Keratinocyte (primary cell): ENCODE results near the gene FAM114A1. TPM values are rescaled to one million over a fixed set of nuclear protein-coding genes. Genes with fewer than 3 reads are reported as not detected.

Source experiments
- DNase-seq: peaks from one replicate; pipeline ENCODE4 v3.0.0-alpha.2; 2011; ENCODE audit warnings: low read depth, missing footprints, low spot score
- FAIRE-seq: peaks from 2 replicates; lab custom pipeline; 2011; peaks lifted over from hg19 to GRCh38; lab: Jason Lieb, UNC
- H2AFZ ChIP-seq: 2 replicates; pipeline ENCODE4 v1.6.0; 2012; ENCODE audit warnings: low read length, control low read depth, inconsistent platforms; ENCODE audit not compliant: control insufficient read depth
- H3K27ac ChIP-seq: 2 replicates; pipeline ENCODE4 v1.5.1; 2011; ENCODE audit warnings: low read length; ENCODE audit not compliant: control insufficient read depth, insufficient read depth
- H3K27me3 ChIP-seq: 3 replicates; pipeline ENCODE4 v1.6.0; 2011; ENCODE audit warnings: low read length; ENCODE audit not compliant: control insufficient read depth, insufficient read depth; ENCODE audit errors: extremely low read depth
- H3K36me3 ChIP-seq, 2 experiments: 2 replicates in 1 of 2; 3 replicates in 1 of 2; pipeline ENCODE4 v1.5.1; 2011; ENCODE audit warnings: low read length in 2 of 2, mild to moderate bottlenecking in 1 of 2; ENCODE audit not compliant: control insufficient read depth in 2 of 2, insufficient read depth in 2 of 2; ENCODE audit errors: extremely low read depth in 1 of 2
- H3K4me1 ChIP-seq: 3 replicates; pipeline ENCODE4 v1.5.1; 2011; ENCODE audit warnings: low read length; ENCODE audit not compliant: control insufficient read depth, insufficient read depth; ENCODE audit errors: extremely low read depth
- H3K4me2 ChIP-seq: 3 replicates; pipeline ENCODE4 v1.6.0; 2011; ENCODE audit warnings: low read depth, low read length; ENCODE audit not compliant: control insufficient read depth, insufficient read depth; ENCODE audit errors: extremely low read depth
- H3K4me3 ChIP-seq, 3 experiments: fragments of 200-600 bp in 1 of 3; sonication (generic) in 1 of 3; 2 replicates in 2 of 3; 3 replicates in 1 of 3; pipeline ENCODE4 v1.5.1; 2011 to 2016; ENCODE audit warnings: low read length in 3 of 3, mild to moderate bottlenecking in 3 of 3, control low read depth in 2 of 3, inconsistent platforms in 1 of 3, low read depth in 1 of 3, mixed read lengths in 1 of 3, mixed run types in 1 of 3, moderate library complexity in 1 of 3; ENCODE audit not compliant: control insufficient read depth in 2 of 3, insufficient read depth in 2 of 3; ENCODE audit errors: extremely low read depth in 1 of 3
- H3K79me2 ChIP-seq: 2 replicates; pipeline ENCODE4 v1.6.0; 2012; ENCODE audit warnings: low read length; ENCODE audit not compliant: control insufficient read depth, insufficient read depth
- H3K9ac ChIP-seq: 3 replicates; pipeline ENCODE4 v1.6.0; 2011; ENCODE audit warnings: low read length; ENCODE audit not compliant: control insufficient read depth, insufficient read depth; ENCODE audit errors: extremely low read depth
- H3K9me1 ChIP-seq: 3 replicates; pipeline ENCODE4 v1.6.0; 2011; ENCODE audit warnings: low read length; ENCODE audit not compliant: control insufficient read depth, insufficient read depth; ENCODE audit errors: extremely low read depth
- H3K9me3 ChIP-seq: 2 replicates; pipeline ENCODE4 v1.5.1; 2012; ENCODE audit warnings: low read depth, low read length; ENCODE audit not compliant: control insufficient read depth
- H4K20me1 ChIP-seq: 3 replicates; pipeline ENCODE4 v1.6.0; 2011; ENCODE audit warnings: low read length; ENCODE audit not compliant: control insufficient read depth, insufficient read depth; ENCODE audit errors: extremely low read depth
- CTCF ChIP-seq, 3 experiments: IDR thresholded peaks in 1 of 3; conservative IDR thresholded peaks in 1 of 3; optimal IDR thresholded peaks in 1 of 3; 2 replicates in 2 of 3; 3 replicates in 1 of 3; pipeline versions ENCODE3 to v1.5.1; 2011; ENCODE audit warnings: low read length in 3 of 3, mild to moderate bottlenecking in 3 of 3, moderate library complexity in 2 of 3, control low read depth in 1 of 3, inconsistent platforms in 1 of 3; ENCODE audit not compliant: insufficient read depth in 2 of 3; ENCODE audit errors: extremely low read depth in 1 of 3
- EZH2 ChIP-seq: IDR thresholded peaks from one replicate; pipeline ENCODE4 v1.6.1; 2012; ENCODE audit warnings: inconsistent platforms, mild to moderate bottlenecking, low read length, moderate library complexity
- dilution Hi-C: fragments of 300-500 bp; cut with MboI; formaldehyde crosslinking; loops from one replicate; pipeline ENCODE4 v1.7.0; 2020; ENCODE audit warnings: low sequenced_read_pairs; ENCODE audit not compliant: extremely low pct_ligation_motif_present
- polyA plus RNA-seq, 5 experiments: library from polyadenylated mRNA; depleted of rRNA in 3 of 5; stranded (reverse) in 3 of 5; stranded (forward) in 1 of 5; unstranded in 1 of 5; fragments of >200 nt; gene quantifications; 1 replicate in 1 of 5; 2 replicates in 3 of 5; 3 replicates in 1 of 5; pipeline versions ENCODE4 v1.2.1 to v1.2.3, GENCODE V29; 2011 to 2012; ENCODE audit warnings: missing spikeins in 2 of 5, low read depth in 1 of 5, low replicate concordance in 1 of 5

Gene FAM114A1
- polyA plus RNA-seq, 1 donor (not counting 4 experiments of a cell fraction or from before 2014, with no cell fraction given), result 47.2 TPM

DNA sequence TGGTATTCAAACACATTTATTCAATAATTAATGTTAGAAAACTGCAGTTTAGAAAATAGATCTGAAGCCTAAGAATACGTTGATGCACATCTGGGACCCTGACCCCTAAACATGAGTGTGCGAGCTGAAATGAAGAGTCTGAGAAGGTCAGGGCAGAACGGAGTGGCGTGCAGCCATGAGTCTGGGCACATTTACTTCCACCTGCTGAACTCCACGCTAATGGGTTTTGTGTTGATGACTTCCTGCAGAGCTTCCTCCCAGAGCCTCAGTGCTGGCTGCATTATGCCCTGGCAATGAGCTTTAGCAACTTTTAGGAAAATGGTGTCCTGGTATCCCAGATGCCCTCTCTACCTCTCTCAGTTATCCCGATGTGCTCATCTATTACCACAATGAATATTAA lies 53.1 kb downstream of the FAM114A1 start:
- Histone ChIP-seq H3K27me3 (no peaks in the 10 kb centered on the region), H3K4me1 (no peaks in the 10 kb centered on the region), H3K36me3 (peaks cover 0 to 14% of the 10 kb centered on the region in 2 experiments), H3K27ac (no peak overlapping the region), H3K9me3 (no peaks in the 10 kb centered on the region), H3K9me1 (no peaks in the 10 kb centered on the region), H3K4me2 (no peak overlapping the region), H3K9ac (no peak overlapping the region), H3K4me3 (no peak overlapping the region), H2AFZ (no peak overlapping the region), H4K20me1 (no peaks in the 10 kb centered on the region), H3K79me2 (no peaks in the 10 kb centered on the region)
- no peak for FAIRE-seq
- TF ChIP-seq EZH2 (no peak), CTCF (optimal IDR thresholded peaks at IDR 0.05 in 1 of 3, IDR thresholded peaks at IDR 0.05 in 1 of 3, conservative IDR thresholded peaks at IDR 0.05 in 1 of 3; ENCODE audit: extremely low read depth in 1 of 3, insufficient read depth in 2 of 3, low read length in 3 of 3) (no peak)
- dilution Hi-C loops, result no loop called here
- DNase-seq, result no peak

DNA sequence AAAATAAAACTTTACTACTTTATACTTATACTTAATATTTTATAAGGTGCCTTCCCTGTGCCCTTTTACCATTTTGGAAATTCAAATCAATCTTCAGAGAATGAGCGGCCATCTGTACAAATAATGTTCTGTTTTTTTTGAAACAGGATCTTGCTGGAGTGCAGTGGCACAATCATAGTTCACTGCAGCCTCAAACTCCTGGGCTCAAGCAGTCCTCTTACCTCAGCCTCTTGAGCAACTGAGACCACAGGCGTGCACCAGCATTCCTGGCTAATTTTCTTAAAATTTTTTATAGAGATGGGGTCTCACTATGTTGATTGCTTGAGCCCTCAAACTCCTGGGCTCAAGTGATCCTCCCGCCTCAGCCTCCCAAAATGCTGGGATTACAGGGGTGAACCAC lies 53.5 kb downstream of the FAM114A1 start:
- no peak for DNase-seq
- TF ChIP-seq EZH2, result no peak
- no peak for TF ChIP-seq CTCF (optimal IDR thresholded peaks at IDR 0.05 in 1 of 3, IDR thresholded peaks at IDR 0.05 in 1 of 3, conservative IDR thresholded peaks at IDR 0.05 in 1 of 3; ENCODE audit: extremely low read depth in 1 of 3, insufficient read depth in 2 of 3, low read length in 3 of 3)
- H4K20me1 ChIP-seq, result no peaks in the 10 kb centered on the region
- no peak overlapping the region for H3K9ac ChIP-seq
- no peak overlapping the region for H3K27ac ChIP-seq
- no peaks in the 10 kb centered on the region for H3K9me3 ChIP-seq
- H3K4me1 ChIP-seq, result no peaks in the 10 kb centered on the region
- no peak overlapping the region for H2AFZ ChIP-seq
- H3K9me1 ChIP-seq, result peaks cover 2% of the 10 kb centered on the region
- H3K27me3 ChIP-seq, result no peaks in the 10 kb centered on the region
- dilution Hi-C loops, result no loop called here
- H3K79me2 ChIP-seq, result no peaks in the 10 kb centered on the region
- H3K4me2 ChIP-seq, result no peak overlapping the region
- peaks cover 0 to 9% of the 10 kb centered on the region in 2 experiments for H3K36me3 ChIP-seq
- FAIRE-seq, result no peak
- H3K4me3 ChIP-seq, result no peak overlapping the region
